ENCODE data around the gene COL18A1.

- TF ChIP-seq CTCF (conservative IDR thresholded peaks at IDR 0.05; ENCODE audit: low read depth, low read length) (no peak), EZH2 (IDR thresholded peaks at IDR 0.05; ENCODE audit: low read length, unreplicated experiment) (no peak)
Observed at GRCh38 chr21:45449658-45450422, 44.9 kb downstream of the COL18A1 start.
